Fibroblast of lung (primary cell): ENCODE data around the gene CLN6.
"Not testable (repeated sequence)": the region's sequence is repeated elsewhere in the genome, so short reads cannot be mapped to it uniquely, and the experiment has no call there.

Experiments
- EZH2 ChIP-seq: IDR thresholded peaks from 2 replicates; pipeline ENCODE4 v1.5.1; 2012; ENCODE audit warnings: low read length, control low read depth, mild to moderate bottlenecking; ENCODE audit errors: missing control alignments
- TF ChIP-seq, protein P1 (sequence below), 2 donors: IDR thresholded peaks in 1 of 2; conservative IDR thresholded peaks in 1 of 2; 1 replicate in 1 of 2; 2 replicates in 1 of 2; pipeline ENCODE4 v1.5.1; 2011 to 2012; ENCODE audit warnings: low read length in 2 of 2, control low read depth in 1 of 2, inconsistent platforms in 1 of 2, low read depth in 1 of 2, mild to moderate bottlenecking in 1 of 2

DNA sequence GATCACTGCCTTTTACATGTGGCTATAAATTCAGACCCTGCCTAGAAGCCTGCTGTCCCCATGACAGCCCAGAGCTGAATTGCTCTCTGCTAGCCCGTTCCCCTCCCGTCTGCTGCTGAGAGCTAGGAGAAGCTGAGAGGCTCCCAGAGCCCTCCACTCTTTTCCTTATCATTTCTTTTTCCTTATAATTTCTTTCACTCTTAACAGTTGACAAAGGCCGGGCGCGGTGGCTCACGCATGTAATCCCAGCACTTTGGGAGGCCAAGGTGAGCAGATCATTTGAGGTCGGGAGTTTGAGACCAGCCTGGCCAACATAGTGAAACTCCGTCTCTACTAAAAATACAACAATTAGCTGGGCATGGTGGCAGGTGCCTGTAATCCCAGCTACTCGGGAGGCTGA lies 5.0 kb upstream of the CLN6 start:
- TF ChIP-seq EZH2 = not testable (repeated sequence)
- TF ChIP-seq, protein P1, sequence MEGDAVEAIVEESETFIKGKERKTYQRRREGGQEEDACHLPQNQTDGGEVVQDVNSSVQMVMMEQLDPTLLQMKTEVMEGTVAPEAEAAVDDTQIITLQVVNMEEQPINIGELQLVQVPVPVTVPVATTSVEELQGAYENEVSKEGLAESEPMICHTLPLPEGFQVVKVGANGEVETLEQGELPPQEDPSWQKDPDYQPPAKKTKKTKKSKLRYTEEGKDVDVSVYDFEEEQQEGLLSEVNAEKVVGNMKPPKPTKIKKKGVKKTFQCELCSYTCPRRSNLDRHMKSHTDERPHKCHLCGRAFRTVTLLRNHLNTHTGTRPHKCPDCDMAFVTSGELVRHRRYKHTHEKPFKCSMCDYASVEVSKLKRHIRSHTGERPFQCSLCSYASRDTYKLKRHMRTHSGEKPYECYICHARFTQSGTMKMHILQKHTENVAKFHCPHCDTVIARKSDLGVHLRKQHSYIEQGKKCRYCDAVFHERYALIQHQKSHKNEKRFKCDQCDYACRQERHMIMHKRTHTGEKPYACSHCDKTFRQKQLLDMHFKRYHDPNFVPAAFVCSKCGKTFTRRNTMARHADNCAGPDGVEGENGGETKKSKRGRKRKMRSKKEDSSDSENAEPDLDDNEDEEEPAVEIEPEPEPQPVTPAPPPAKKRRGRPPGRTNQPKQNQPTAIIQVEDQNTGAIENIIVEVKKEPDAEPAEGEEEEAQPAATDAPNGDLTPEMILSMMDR (conservative IDR thresholded peaks at IDR 0.05 in 1 of 2, IDR thresholded peaks at IDR 0.05 in 1 of 2; ENCODE audit: low read depth in 1 of 2, low read length in 2 of 2) = not testable (repeated sequence)
